Measurements from ENCODE around the gene PCSK2. TPM values are rescaled to one million over a fixed set of nuclear protein-coding genes. Genes with fewer than 3 reads are reported as not detected.

The PCSK2 gene
- total RNA-seq, 5 donors from 2014 or later (not counting 1 experiment from before 2014, with no cell fraction given), result not detected

DNA sequence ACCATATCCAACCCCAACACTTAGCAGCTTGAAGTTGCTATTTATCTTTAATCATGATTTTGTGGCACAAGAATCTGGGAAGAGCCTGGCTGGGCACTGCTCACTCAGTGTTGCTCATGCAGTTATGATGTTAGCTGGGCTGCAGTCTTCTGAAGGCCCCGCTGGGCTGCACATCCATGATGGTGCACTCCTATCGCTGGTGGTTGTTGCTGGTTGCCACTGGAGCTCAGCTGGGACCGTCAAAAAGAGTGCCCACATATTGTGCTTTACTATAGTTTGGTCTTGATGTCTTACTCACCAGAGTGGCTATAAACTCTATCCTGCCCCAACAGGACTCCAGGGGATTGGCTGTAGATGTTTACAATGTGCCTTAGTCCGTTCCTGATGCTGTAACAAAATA lies 137.8 kb downstream of the PCSK2 start:
- no peaks in the 10 kb centered on the region for H3K36me3 ChIP-seq (ENCODE audit: control insufficient read depth in 2 of 2, extremely low read depth in 1 of 2, insufficient read depth in 1 of 2, low read length in 1 of 2)
- CTCF ChIA-PET, result no interaction called here
- no peaks in the 10 kb centered on the region for H3K27me3 ChIP-seq (replicated peaks in 1 of 2; ENCODE audit: control insufficient read depth in 2 of 2, extremely low read depth in 1 of 2, insufficient read depth in 2 of 2, low read length in 1 of 2)
- no peaks in the 10 kb centered on the region for H3K36me3 Mint-ChIP-seq
- POLR2A ChIA-PET, result no interaction called here
- no peak overlapping the region for H3K27ac Mint-ChIP-seq
- ATAC-seq (replicated peaks in 1 of 4), result no peak
- H3K4me1 ChIP-seq (ENCODE audit: control insufficient read depth in 1 of 2, extremely low read depth in 1 of 2, insufficient read depth in 2 of 2, low read length in 2 of 2), result no peaks in the 10 kb centered on the region
- no peak overlapping the region for H3K4me3 ChIP-seq (ENCODE audit: control insufficient read depth in 1 of 2, extremely low read depth in 1 of 2, low read length in 1 of 2)
- no peaks in the 10 kb centered on the region for H3K9me3 ChIP-seq
- H3K4me3 Mint-ChIP-seq, result no peak overlapping the region
- no CpG with 5 or more reads among the region's 4 CpGs for WGBS (ENCODE audit: insufficient coverage)
- no peak overlapping the region for H3K27ac ChIP-seq (ENCODE audit: low read length)
- no peaks in the 10 kb centered on the region for H3K27me3 Mint-ChIP-seq
- H3K4me1 Mint-ChIP-seq, result no peaks in the 10 kb centered on the region
- no peak for DNase-seq
- H3K9me3 Mint-ChIP-seq, result peaks cover 0 to 4% (median 0%) of the 10 kb centered on the region in 3 donors

DNA sequence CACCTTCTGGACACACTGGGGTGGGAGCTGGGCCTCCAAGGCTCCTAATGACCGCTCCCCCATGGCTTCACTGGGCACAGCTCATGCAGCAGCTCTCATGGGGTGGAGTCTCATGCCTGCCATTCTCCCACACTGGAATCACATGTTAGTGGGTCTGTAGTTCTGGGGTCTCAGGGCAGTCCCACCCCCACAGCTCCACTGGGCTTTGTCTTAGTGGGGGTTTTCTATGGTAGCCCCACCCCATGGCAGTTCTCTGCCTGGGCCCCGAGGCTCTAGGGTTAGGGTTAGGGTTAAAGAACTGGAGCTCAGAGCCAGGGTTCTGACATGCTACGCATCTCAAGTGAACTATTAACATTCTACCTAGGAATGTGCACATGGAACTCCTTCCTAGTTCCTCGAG lies 139.0 kb downstream of the PCSK2 start:
- Histone ChIP-seq H3K9me3 (no peaks in the 10 kb centered on the region), H3K36me3 (ENCODE audit: control insufficient read depth in 2 of 2, extremely low read depth in 1 of 2, insufficient read depth in 1 of 2, low read length in 1 of 2) (no peaks in the 10 kb centered on the region), H3K27me3 (replicated peaks in 1 of 2; ENCODE audit: control insufficient read depth in 2 of 2, extremely low read depth in 1 of 2, insufficient read depth in 2 of 2, low read length in 1 of 2) (peaks cover 0 to 4% of the 10 kb centered on the region in 2 experiments), H3K4me3 (ENCODE audit: control insufficient read depth in 1 of 2, extremely low read depth in 1 of 2, low read length in 1 of 2) (no peak overlapping the region), H3K4me1 (ENCODE audit: control insufficient read depth in 1 of 2, extremely low read depth in 1 of 2, insufficient read depth in 2 of 2, low read length in 2 of 2) (no peaks in the 10 kb centered on the region), H3K27ac (ENCODE audit: low read length) (no peak overlapping the region)
- no CpG with 5 or more reads among the region's 4 CpGs for WGBS (ENCODE audit: insufficient coverage)
- DNase-seq (no peak), ATAC-seq (replicated peaks in 1 of 4) (no peak)
- Mint-ChIP-seq H3K36me3 (no peaks in the 10 kb centered on the region), H3K4me3 (no peak overlapping the region), H3K27ac (no peak overlapping the region), H3K27me3 (peaks cover 0 to 5% of the 10 kb centered on the region in 2 donors), H3K4me1 (no peaks in the 10 kb centered on the region), H3K9me3 (peaks cover 0 to 4% (median 0%) of the 10 kb centered on the region in 3 donors)
- ChIA-PET POLR2A (no interaction called here), CTCF (no interaction called here)

DNA sequence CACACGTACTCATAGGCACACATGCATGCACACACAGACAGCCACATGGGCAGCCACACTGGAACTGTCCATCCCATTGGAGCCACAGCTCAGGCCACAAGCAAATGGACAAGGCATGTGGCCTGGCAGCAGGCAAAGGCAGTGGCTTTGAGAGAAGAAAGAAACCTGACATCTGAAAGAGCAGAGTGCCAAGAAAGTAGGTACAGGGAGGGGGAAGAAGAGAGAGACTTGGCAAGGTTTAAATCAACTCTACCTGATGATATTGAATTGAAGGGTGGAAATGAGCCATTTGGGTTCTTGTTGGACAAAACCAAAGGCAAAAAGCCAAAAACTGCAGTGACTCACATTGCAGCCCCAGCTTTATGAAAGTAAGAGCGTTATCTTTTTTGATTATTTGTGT lies 142.7 kb downstream of the PCSK2 start:
- Histone ChIP-seq H3K27me3 (replicated peaks in 1 of 2; ENCODE audit: control insufficient read depth in 2 of 2, extremely low read depth in 1 of 2, insufficient read depth in 2 of 2, low read length in 1 of 2) (peaks cover 0 to 5% of the 10 kb centered on the region in 2 experiments), H3K4me3 (ENCODE audit: control insufficient read depth in 1 of 2, extremely low read depth in 1 of 2, low read length in 1 of 2) (no peak overlapping the region), H3K27ac (ENCODE audit: low read length) (no peak overlapping the region), H3K9me3 (no peaks in the 10 kb centered on the region), H3K36me3 (ENCODE audit: control insufficient read depth in 2 of 2, extremely low read depth in 1 of 2, insufficient read depth in 1 of 2, low read length in 1 of 2) (no peaks in the 10 kb centered on the region), H3K4me1 (ENCODE audit: control insufficient read depth in 1 of 2, extremely low read depth in 1 of 2, insufficient read depth in 2 of 2, low read length in 2 of 2) (no peaks in the 10 kb centered on the region)
- Mint-ChIP-seq H3K36me3 (no peaks in the 10 kb centered on the region), H3K27ac (no peak overlapping the region), H3K4me3 (no peak overlapping the region), H3K9me3 (no peaks in the 10 kb centered on the region), H3K4me1 (no peaks in the 10 kb centered on the region), H3K27me3 (peaks cover 0 to 5% of the 10 kb centered on the region in 2 donors)
- DNase-seq (no peak), ATAC-seq (replicated peaks in 1 of 4) (no peak)
- 50% methylated on average over 1 of the region's 2 CpGs for WGBS (ENCODE audit: insufficient coverage)
- POLR2A ChIA-PET, result no interaction called here
- CTCF ChIA-PET, result no interaction called here

DNA sequence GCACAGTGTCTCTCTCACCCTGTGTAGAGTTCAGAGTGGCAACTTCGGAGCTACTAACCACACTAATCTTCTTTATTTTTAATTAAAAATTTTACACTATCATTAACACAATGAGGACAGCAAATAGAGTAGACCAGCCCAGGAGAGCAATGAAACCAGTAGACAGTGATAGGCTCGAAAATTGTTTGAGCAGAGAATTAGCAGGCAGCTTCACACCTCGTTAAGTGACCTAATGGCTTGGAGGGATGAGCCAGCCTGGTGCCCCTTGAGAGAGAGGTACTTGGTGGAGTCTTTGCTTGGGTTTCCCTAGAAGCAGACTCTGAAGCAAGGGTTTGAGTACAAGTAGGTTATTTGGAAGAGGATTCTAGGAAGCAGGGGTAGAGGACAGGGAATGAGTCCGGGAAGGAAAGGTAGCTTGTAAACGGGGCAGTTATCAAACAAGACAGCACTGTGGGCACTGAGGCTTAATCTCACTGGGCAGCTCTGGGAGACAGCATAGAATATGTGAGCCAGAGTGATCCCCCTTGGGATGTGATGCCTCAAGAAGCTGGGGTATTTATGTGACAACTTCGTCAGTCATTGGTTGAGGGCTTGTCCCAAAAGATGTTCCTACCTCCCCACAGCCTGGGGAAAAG lies 146.1 kb downstream of the PCSK2 start:
- Mint-ChIP-seq H3K4me1 (no peaks in the 10 kb centered on the region), H3K36me3 (no peaks in the 10 kb centered on the region), H3K9me3 (no peaks in the 10 kb centered on the region), H3K27ac (no peak overlapping the region), H3K27me3 (peaks cover 0 to 5% of the 10 kb centered on the region in 2 donors), H3K4me3 (no peak overlapping the region)
- H3K36me3 ChIP-seq (ENCODE audit: control insufficient read depth in 2 of 2, extremely low read depth in 1 of 2, insufficient read depth in 1 of 2, low read length in 1 of 2), result no peaks in the 10 kb centered on the region
- H3K9me3 ChIP-seq, result no peaks in the 10 kb centered on the region
- CTCF ChIA-PET, result no interaction called here
- no peak for DNase-seq
- ATAC-seq (replicated peaks in 1 of 4), result no peak
- H3K4me3 ChIP-seq (ENCODE audit: control insufficient read depth in 1 of 2, extremely low read depth in 1 of 2, low read length in 1 of 2), result no peak overlapping the region
- no peak overlapping the region for H3K27ac ChIP-seq (ENCODE audit: low read length)
- POLR2A ChIA-PET, result no interaction called here
- WGBS (ENCODE audit: insufficient coverage), result 23% methylated on average over 3 of the region's 6 CpGs
- peaks cover 0 to 5% of the 10 kb centered on the region in 2 experiments for H3K27me3 ChIP-seq (replicated peaks in 1 of 2; ENCODE audit: control insufficient read depth in 2 of 2, extremely low read depth in 1 of 2, insufficient read depth in 2 of 2, low read length in 1 of 2)
- no peaks in the 10 kb centered on the region for H3K4me1 ChIP-seq (ENCODE audit: control insufficient read depth in 1 of 2, extremely low read depth in 1 of 2, insufficient read depth in 2 of 2, low read length in 2 of 2)

DNA sequence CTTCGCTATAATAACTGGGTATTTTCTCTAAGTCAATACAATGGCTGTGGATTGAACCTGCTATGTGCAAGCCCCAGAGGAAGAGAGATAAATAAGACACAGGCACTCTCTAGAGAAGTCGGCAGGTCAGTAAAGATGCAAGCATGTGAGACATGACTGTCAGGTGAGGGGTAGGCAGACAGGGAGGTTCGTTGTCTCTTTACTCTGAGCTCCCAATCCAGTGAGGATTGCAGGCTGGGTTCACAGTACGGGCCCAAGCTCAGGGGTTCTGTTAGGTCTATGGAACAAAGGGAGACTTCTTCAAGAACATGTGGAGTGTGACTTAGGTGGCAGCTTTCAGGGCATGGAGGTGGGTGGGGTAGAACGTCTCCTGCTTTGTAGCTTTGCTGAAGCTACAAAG lies 147.2 kb downstream of the PCSK2 start:
- Histone ChIP-seq H3K4me1 (ENCODE audit: control insufficient read depth in 1 of 2, extremely low read depth in 1 of 2, insufficient read depth in 2 of 2, low read length in 2 of 2) (no peaks in the 10 kb centered on the region), H3K9me3 (no peaks in the 10 kb centered on the region), H3K27ac (ENCODE audit: low read length) (no peak overlapping the region), H3K27me3 (replicated peaks in 1 of 2; ENCODE audit: control insufficient read depth in 2 of 2, extremely low read depth in 1 of 2, insufficient read depth in 2 of 2, low read length in 1 of 2) (peaks cover 0 to 5% of the 10 kb centered on the region in 2 experiments), H3K4me3 (ENCODE audit: control insufficient read depth in 1 of 2, extremely low read depth in 1 of 2, low read length in 1 of 2) (no peak overlapping the region), H3K36me3 (ENCODE audit: control insufficient read depth in 2 of 2, extremely low read depth in 1 of 2, insufficient read depth in 1 of 2, low read length in 1 of 2) (no peaks in the 10 kb centered on the region)
- ChIA-PET CTCF (no interaction called here), POLR2A (no interaction called here)
- Mint-ChIP-seq H3K4me1 (no peaks in the 10 kb centered on the region), H3K36me3 (no peaks in the 10 kb centered on the region), H3K4me3 (no peak overlapping the region), H3K9me3 (no peaks in the 10 kb centered on the region), H3K27ac (no peak overlapping the region), H3K27me3 (peaks cover 0 to 5% of the 10 kb centered on the region in 2 donors)
- whole genome bisulfite sequencing (ENCODE audit: insufficient coverage), result 55% methylated on average over 4 of the region's 5 CpGs
- ATAC-seq (replicated peaks in 1 of 4) (no peak), DNase-seq (no peak)

DNA sequence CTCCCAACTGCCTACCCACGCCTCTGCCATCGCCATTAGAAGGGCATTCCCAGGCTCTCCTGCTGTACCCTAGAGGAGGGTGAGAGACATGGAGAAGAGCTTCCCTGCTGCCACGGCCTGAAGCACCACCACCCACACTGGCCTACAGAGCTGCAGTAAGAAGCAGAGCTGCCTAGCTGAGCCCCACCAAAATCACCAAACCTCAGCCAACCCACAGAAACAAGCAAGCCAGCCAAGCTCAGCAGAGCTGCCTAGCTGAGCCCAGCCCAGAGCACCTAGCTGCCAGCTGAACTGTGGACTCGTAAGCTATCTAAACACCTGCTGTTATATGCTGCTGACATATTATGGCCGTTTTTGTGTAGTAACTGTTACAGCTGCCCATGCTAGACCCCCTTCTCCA lies 149.2 kb downstream of the PCSK2 start:
- 67% methylated on average over 1 of the region's 5 CpGs for WGBS (ENCODE audit: insufficient coverage)
- Histone ChIP-seq H3K4me3 (ENCODE audit: control insufficient read depth in 1 of 2, extremely low read depth in 1 of 2, low read length in 1 of 2) (no peak overlapping the region), H3K4me1 (ENCODE audit: control insufficient read depth in 1 of 2, extremely low read depth in 1 of 2, insufficient read depth in 2 of 2, low read length in 2 of 2) (no peaks in the 10 kb centered on the region), H3K27ac (ENCODE audit: low read length) (no peak overlapping the region), H3K36me3 (ENCODE audit: control insufficient read depth in 2 of 2, extremely low read depth in 1 of 2, insufficient read depth in 1 of 2, low read length in 1 of 2) (no peaks in the 10 kb centered on the region), H3K27me3 (replicated peaks in 1 of 2; ENCODE audit: control insufficient read depth in 2 of 2, extremely low read depth in 1 of 2, insufficient read depth in 2 of 2, low read length in 1 of 2) (no peaks in the 10 kb centered on the region), H3K9me3 (no peaks in the 10 kb centered on the region)
- POLR2A ChIA-PET, result no interaction called here
- CTCF ChIA-PET, result no interaction called here
- H3K36me3 Mint-ChIP-seq, result no peaks in the 10 kb centered on the region
- no peaks in the 10 kb centered on the region for H3K9me3 Mint-ChIP-seq
- H3K4me3 Mint-ChIP-seq, result no peak overlapping the region
- H3K27me3 Mint-ChIP-seq, result no peaks in the 10 kb centered on the region
- H3K27ac Mint-ChIP-seq, result no peak overlapping the region
- H3K4me1 Mint-ChIP-seq, result no peaks in the 10 kb centered on the region
- no peak for ATAC-seq (replicated peaks in 1 of 4)
- DNase-seq, result no peak

DNA sequence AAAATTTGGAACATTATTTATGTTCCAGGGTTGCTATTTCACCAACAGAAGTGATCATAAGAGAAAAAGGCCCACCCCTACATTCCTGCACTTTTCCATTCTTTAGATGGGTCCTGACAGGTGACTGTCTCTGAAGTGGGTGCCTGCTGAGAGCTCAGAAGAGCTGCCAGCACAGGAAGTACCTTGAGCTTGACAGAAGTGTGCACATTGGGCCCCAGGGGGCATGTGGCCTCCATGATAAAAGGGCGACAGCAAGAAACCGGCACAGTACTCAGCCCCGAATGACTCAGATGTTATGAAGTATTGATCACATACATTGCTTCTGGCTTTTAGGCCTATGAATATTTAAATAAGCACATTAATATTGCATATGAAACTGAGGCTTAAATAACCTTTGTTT lies 150.4 kb downstream of the PCSK2 start:
- Mint-ChIP-seq H3K27me3 (peaks cover 0 to 1% of the 10 kb centered on the region in 2 donors), H3K4me3 (no peak overlapping the region), H3K9me3 (no peaks in the 10 kb centered on the region), H3K4me1 (no peaks in the 10 kb centered on the region), H3K36me3 (no peaks in the 10 kb centered on the region), H3K27ac (no peak overlapping the region)
- Histone ChIP-seq H3K4me1 (ENCODE audit: control insufficient read depth in 1 of 2, extremely low read depth in 1 of 2, insufficient read depth in 2 of 2, low read length in 2 of 2) (no peaks in the 10 kb centered on the region), H3K27ac (ENCODE audit: low read length) (no peak overlapping the region), H3K36me3 (ENCODE audit: control insufficient read depth in 2 of 2, extremely low read depth in 1 of 2, insufficient read depth in 1 of 2, low read length in 1 of 2) (no peaks in the 10 kb centered on the region), H3K4me3 (ENCODE audit: control insufficient read depth in 1 of 2, extremely low read depth in 1 of 2, low read length in 1 of 2) (no peak overlapping the region), H3K27me3 (replicated peaks in 1 of 2; ENCODE audit: control insufficient read depth in 2 of 2, extremely low read depth in 1 of 2, insufficient read depth in 2 of 2, low read length in 1 of 2) (no peaks in the 10 kb centered on the region), H3K9me3 (no peaks in the 10 kb centered on the region)
- DNase-seq (no peak), ATAC-seq (replicated peaks in 1 of 4) (no peak)
- POLR2A ChIA-PET, result no interaction called here
- WGBS (ENCODE audit: insufficient coverage), result no CpG with 5 or more reads among the region's 3 CpGs
- CTCF ChIA-PET, result no interaction called here

Data from T-cell (primary cell).